NCI-H2029 (cell line): Measurements from ENCODE around the gene BEST3.
"Not testable (repeated sequence)": the region's sequence is repeated elsewhere in the genome, so short reads cannot be mapped to it uniquely, and the experiment has no call there.

ENCODE experiments used
- DNase-seq: peaks from one replicate; lab custom pipeline; 2025; lab: John Stamatoyannopoulos, UW

BEST3 gene

DNA sequence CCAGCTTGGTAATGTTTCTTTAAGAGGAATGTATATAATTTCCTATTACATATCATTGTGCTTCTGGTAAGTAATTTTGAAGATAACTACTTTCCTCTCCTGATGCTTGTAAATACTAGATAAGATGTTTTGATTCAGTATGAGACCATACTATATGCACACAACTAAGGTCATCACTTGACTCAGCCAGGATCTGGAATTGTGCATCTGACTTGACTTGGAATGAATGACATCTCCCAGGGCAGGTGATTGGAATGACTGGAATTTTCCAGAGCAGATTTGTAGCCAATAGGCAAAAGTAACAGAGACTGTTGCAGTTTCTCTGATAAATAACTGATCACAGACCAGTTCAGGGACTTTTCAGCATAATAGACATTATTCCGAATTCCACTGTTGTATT is 11.1 kb downstream of the BEST3 start:
- DNase-seq, result no peak

DNA sequence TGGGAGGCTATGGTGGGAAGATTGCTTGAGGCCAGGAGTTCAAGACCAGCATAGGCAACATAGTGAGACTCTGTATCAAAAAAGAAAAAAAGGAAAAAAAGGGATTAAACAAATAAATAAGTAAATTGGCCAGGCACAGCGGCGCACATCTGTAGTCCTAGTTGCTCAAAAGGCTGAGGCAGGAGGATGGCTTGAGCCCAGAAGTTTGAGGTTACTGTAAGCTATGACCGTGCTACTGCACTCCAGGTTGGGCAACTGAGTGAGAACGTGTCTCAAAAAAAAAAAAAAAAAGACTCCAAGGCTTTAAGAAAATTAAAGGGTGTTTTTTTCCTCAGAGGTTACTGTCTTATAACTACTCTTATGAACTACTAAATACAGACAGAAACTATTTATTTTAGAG is 11.7 kb downstream of the BEST3 start:
- no peak for DNase-seq

DNA sequence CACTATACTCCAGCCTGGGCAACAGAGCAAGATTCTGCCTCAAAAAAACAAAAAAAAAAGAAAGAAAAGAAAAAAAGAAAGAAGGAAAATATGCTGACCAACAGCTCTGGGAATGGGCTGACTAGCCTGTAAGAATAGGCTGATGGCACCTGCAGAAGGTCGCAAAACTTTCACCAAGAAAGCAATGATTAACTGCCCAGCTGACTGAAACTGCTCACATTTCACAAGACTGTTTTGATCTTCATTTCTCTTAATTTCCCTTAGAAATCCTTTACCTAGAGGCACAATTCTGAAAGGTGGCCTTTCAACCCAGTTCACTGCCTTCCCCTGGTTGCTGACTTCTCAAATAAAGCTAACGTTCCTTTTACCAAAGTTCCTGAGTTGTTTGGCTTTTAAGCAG is 12.4 kb downstream of the BEST3 start:
- no peak for DNase-seq

DNA sequence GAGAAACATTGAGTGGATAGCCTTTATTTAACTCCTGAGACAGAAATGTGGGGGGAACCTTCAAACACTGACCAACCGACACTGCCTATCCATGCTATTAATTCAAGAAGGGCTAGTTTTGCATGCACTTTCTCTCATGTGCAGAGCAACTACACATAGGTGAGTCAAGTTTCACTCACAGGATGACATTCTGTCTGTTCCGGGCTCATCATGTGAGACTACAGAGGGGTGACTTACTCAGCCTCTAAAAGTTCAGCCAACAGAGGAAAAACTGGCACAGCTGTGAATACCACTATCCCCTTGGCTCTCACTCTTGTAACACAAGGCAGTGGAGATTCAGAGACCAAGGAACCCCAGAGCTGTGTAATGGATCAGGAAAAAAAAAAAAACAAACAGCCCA is 13.3 kb downstream of the BEST3 start:
- DNase-seq, result no peak

DNA sequence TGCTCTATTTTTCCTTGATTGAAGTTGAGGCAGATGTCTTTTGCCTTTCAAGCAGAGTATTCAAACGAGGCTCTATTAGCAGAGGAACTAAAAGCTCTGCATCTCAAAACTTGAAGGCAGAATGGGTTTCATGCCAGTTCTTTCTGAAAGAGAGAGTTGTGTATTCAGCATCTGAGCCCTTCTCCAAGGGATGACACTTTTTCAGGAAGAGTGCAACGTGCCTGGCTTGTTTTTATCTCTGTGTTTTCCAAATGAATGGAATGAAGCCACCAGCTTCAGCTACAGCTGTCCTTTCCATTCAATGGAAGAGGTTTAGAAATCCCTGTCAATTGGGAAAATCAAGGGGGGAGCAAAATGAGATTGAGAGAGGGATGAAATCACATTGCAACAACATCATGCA is 14.6 kb downstream of the BEST3 start:
- no peak for DNase-seq

DNA sequence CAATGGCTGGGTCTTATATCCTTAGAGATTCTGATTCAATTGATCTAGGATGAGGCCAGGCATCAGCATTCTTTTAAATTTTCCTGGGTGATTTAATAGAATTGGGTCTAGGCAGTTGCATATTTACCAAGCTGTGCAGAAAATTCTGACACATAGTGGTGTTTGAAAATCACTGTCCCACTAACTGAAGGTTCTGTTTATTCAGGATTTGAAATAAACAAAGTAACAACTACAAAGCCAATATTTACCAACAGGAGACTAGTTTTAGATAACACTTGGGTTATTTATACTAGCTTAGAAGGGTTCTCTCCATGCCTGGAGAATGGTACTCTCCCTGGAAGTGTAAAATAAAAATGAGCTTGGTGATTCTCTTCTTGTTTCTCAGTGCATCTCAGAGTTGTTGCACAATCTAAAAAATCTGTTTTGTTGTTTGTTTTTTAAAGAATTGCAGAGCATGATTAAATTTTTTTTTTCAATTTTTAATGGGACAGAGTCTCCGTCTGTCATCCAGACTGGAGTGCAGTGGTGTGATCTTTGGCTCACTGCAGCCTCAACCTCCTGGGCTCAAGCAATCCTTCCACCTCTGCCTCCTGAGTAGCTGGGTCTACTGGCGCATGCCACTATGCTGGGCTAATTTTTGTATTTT is 16.9 kb downstream of the BEST3 start:
- peak; percentile 10 for DNase-seq

DNA sequence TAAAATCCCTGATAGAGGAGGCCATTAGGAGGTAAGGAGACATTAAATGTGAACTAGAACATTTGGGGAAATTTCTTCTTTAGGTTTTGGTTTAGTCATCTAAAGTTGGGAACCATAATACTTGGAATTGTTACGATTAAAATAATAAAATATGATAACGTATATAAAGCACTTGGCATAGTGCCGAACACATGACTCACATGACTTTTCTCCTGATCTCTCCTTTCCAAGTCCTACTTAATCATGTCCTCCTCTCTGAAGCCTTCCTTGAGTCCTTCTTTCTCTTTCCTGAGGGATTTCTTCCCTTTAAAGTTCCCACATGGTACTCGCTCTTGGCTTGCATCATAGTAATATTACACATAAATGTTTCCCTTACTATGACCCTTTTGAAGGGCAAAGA is 20.0 kb downstream of the BEST3 start:
- DNase-seq, result no peak

DNA sequence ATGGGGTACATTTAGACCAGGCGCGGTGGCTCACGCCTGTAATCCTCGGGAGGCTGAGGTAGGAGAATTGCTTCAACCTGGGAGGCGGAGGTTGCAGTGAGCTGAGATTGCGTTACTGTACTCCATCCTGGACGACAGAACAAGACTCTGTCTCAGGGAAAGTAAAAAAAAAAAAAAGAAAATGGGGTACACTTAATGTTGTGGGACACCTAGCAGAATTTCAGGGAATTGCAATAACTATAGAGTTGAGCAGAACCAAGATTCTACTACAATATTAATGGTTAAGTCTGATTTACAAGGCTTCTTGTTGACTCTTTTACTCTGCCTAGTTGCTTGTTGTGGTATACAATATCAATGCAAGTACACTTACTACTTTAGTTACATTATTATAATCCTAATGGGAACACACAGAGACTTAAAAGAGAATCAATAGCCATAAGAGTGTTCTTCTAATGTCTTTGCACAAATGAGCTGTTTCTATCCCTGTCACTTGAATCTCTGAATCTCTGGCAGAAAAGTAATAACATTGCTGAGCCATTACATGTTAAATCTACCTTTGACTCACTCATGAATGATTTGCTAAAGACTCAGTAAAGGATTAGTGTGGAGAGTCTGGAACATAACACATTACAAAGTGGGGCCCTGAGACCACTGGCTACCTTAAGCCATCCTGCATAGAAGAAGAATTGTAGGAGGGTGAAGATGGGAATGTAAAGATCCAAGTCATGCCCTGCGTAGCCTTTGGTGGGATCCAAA is 22.7 kb downstream of the BEST3 start:
- DNase-seq, result no peak

DNA sequence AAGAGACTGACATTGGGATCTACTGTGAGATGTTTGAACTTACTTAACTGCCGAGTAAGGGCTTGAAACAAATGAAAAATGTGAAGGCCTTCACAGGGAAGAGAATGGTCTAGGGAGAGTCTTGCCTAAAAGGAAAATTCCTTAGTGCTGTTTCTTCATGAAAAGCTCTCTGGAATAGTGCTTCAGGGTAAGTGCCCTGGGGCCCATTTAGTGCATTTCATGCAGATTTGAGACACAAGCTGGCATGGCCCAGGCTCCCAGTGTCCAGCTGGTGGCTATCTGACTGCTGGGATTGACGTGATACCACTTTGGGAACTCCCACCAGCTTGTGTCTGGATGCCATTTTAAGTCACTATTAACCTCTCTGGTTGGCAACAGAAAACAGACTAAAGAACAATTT is 26.9 kb downstream of the BEST3 start:
- DNase-seq, result no peak

DNA sequence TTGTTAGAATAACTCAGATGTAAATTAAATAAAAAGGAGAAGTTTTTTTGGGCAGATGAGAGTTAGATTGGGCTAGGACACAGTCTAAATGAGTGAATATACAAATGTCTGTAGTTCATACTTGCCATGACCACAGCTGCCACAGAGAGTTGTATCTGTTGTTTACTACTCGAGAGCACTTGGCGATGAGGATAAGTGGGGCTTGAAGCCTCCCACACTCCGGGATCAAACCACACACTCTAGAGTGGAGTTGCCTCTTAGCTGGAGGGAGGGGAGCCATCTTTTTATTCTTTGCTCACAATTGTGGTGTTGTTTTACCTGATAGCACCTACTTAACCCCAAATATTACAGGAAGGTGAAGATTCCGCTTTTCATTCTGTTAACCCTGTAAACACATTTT is 27.5 kb downstream of the BEST3 start:
- DNase-seq, result peak; percentile 91

DNA sequence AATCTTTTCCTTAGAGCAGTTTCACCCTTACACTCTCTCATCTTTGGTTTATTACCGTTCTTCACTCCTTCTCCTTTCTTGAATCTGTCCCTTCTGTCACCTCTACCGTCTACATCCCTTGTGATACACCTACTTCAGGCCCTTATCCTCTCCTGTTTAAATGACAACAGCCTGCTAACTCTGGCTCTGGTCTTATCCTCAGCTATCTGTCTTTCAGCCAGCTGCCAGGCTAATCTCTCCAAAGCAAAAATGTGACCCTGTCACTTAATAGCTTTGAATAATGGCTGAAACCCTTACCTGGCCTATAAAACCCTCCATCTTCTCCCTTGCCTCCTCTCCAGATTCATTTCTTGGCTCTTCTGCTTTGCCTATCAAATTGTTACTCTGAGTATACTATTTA is 32.3 kb downstream of the BEST3 start:
- no peak for DNase-seq

DNA sequence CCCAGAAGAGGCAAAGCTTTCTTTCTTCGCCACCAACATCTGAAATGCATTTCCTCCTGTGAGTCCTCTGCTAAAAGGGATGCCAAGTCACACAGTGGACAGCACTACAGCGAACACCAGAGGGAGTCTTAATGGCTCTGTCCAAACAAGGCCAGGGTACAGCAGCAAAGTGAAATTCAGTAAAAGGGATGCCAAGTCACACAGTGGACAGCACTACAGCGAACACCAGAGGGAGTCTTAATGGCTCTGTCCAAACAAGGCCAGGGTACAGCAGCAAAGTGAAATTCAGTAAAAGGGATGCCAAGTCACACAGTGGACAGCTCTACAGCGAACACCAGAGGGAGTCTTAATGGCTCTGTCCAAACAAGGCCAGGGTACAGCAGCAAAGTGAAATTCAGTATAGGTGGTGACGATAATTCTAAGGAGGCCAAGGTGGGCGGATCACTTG is 34.1 kb downstream of the BEST3 start:
- not testable (repeated sequence) for DNase-seq

DNA sequence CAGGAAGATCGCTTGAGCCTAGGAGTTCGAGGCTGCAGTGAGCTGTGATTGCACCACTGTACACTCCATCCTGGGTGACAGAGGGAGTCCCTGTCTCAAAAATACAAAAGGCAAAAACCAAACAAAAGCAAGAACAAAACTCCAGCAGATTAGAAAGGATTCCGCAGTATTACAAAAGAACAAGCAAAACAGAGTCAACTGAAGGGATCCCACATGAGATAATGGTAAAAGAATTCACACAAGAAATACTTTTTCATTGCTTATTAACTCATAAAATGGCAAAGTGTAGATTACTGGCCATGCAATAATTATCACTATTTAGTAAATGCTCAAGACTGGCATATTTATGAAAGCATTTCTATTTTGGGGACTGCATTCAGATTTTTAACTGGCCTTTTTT is 35.4 kb downstream of the BEST3 start:
- DNase-seq, result no peak

DNA sequence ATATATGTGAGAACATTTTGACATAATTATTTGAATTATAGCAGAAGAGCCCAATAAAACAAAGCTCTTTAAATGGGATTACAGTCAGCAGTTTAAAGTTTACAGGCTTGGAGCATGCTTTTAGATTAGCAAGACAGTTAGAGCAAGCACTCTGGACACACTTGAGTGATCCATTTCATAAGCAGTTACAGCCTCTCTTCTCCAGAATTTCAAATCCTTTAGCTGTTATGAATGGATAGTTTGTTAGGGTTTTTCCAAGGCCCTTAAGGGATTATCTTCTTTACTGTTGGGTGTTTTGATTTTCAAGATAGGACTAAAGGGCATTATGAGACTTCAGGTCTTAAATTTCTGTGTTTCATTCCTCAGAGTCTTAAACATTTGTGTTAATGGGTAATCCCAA is 36.3 kb downstream of the BEST3 start:
- no peak for DNase-seq

DNA sequence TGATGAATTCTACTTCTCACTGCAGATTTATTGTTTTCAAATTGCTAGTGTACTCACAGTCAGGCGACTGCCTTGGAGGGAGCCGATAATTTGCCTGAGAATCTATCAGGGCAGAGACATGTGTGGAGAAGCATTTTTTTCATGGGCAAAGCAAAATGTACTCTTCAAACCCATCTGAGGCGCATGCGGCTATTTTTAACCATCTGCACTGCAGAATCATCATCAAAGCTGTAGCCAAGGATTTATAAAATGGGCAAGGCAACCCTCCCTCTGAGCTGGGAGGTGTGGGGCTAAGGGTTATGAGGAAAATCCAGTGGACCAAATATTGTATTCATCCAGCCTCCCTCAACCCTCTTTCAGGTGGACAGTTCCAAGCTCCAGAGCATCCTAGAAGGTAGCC is 37.7 kb downstream of the BEST3 start:
- no peak for DNase-seq

DNA sequence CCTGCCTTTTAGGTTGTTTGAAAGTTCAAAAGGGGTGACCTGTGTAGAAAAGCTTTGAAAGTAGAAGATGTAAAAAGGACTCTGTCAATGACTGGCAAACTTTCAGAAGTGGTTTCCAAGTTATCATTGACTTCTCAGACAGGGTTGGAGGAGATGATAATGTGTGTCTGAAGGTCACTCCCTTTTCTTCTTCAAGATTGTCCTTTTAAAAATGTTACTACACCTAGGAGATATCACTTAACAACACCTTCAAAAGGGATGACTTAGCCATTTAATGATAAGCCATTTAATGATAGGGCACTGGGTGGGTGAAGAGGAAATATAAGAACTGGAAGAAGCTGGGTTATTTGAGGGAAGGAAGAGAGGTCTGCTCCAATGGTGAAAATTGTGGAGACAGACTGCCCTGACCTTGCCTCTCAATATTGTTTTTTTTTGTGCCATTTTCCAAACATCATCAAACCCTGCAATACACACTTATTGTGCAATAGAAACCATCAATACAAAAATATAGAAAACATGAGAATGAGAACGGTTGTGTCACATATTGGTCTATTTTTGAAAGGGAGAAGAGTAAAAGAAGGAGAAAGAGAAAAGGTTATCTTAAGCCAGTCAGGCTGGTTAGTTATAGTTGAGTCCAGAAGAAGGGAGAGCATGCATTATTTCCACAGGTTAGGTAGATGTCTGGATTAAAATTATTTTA is 38.8 kb downstream of the BEST3 start:
- DNase-seq, result no peak

DNA sequence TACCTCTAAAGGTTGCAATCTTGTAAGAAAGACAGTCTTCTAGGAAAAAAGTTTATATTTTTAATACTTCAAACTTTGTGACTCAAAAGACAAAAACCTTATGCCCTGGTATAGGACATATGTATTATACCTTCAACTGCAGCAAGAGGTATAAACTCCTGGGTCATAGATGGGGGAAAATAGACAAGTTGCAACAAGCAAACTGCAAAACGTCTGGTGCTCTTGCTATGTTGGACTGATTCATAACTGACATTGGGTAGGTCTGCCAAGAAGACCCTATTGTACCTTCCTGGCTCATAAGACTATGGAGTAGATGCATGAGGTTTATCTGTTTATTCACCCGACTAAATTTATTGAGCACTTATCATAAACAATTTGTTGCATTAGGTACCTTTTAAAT is 40.9 kb downstream of the BEST3 start:
- no peak for DNase-seq

DNA sequence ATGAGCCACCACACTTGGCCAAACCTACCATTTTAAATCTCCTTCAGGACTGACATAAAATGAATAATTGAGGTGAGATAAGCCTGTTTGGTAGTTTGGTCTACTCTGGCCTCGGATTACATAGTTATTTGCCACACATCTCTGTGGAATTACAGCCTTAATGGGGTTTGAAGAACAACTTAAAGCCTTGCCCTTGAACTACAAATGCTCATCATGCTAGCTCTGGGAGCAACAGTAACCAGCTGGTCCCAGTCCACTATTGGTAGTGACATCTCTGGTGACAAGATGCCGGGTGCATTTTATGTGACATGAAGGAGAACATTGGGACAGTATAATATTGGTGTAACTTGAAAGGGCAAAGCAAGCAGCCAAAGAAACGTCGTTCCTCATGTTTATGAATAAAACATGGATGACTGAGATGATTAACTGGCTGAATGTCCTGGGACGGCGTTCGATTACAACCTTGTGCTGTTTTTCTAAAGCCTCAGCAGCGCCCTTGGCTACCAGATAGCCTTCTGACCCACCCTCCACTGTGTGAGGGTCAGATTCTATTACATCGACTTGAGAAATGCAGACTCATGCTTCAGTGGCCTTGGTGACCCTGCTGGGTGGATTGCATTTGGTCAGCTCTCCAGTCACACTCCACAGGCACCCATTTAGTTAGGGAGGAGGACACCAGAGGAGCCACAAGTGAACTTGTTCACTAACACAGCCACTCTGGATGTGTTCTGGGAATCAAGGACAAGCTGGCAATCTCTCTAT is 41.5 kb downstream of the BEST3 start:
- DNase-seq, result no peak

DNA sequence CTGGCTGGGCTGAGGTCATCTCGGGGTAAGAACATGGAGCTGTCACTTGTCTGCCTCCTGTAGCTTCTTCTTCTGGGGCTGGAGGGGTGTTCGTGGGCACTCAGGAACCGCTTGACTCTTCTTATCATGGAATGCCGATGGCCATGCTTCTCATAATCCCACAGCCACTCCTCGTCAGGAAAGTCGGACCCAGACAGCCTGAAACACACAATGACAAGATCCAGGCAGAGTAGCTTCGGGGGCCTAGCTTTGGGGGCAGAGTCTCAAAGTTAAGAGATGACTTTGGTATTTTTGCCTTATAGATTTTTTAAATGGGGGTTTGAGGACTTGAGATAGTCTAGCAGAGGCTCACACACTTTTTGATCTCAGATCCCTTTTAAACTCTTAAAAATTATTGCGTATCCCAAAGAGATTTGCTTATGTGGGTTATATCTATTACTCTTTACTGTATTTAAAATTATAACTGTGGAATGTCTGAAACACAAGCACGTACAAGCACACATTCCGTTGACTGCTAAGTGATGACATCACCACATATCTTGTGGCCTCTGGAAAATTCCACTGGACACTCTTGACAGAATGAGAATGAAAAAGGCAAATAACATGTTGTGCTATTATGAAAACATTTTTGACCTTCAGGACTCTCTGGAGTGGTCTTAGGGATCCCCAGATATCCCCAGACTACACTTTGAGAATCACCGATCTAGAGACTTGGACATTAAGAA is 43.3 kb downstream of the BEST3 start:
- DNase-seq, result no peak

DNA sequence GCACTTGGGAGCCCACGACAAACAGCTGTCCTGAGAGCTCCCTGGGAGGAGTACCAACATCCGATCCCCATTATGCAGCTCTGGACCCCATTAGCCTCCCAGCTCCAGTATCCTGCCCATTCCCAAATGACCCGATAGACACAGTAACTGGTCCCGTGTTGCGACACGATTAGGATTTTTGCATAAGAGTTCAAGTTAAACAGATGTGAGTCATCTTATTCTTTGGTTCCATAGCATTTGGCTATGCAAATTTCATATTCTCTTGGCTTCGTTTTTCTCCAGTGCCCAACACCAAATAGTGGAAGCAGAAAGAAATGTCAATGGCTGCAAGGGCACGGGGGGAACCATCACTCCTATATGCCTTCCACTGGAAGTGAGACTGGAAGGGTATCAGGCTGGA is 45.4 kb downstream of the BEST3 start:
- DNase-seq, result no peak

DNA sequence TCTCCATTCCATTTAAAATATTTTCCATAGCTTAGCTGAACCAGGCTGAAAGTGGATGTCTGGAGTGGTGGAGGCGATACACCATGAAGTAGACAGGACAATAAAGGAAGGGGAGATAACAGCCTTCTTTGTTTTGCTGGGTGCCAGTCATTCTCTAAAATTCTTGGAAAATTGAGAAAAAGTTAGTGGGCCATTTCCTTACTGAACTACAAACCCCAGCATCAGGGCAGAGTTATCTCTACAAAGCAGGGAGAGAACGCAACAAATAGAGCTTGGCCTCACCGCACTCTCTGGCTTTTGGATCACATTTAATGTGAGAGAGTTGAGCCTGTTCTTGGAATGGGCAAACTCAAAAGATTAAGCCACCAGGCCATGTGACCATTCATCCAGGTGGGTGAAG is 47.2 kb downstream of the BEST3 start:
- DNase-seq, result no peak

DNA sequence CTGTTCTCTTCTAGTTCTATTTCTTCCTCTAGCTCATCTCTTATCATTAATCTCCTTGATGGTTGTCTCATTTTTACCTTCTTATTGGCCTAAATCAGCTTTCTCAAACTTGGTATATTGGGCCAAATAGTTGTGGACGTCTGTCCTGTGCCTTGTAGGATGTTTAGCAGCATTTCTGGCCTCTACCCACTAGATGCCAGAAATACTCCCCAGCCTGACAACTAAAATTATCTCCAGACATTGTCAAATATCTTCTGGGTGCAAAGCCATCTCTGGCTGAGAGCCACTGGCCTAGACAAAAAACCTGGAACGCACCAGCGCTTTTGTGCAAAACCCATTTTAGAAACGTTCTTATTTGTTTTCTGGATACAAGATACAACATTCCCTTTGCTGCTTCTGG is 49.6 kb downstream of the BEST3 start:
- no peak for DNase-seq
